Uterus (tissue), 4 donors: ENCODE measurements around the gene PSMG1. TPM values are rescaled to one million over a fixed set of nuclear protein-coding genes. Genes with fewer than 3 reads are reported as not detected.

ENCODE experiments used
- DNase-seq, 2 donors: peaks; one replicate each; pipeline ENCODE4 v3.0.0-alpha.2; 2019 to 2020
- H3K27ac ChIP-seq, 2 donors: fragments of 200-600 bp; sonication (generic); 1 replicate in 1 of 2; 2 replicates in 1 of 2; pipeline ENCODE4 v1.5.1; 2016 to 2018
- H3K27me3 ChIP-seq, 2 donors: fragments of 200-600 bp; sonication (generic); one replicate each; pipeline ENCODE4 v1.5.1; 2018 to 2019; ENCODE audit warnings: control low read depth in 1 of 2
- H3K36me3 ChIP-seq, 2 donors: fragments of 200-600 bp; sonication (generic); one replicate each; pipeline ENCODE4 v1.5.1; 2019; ENCODE audit warnings: control low read depth in 1 of 2
- H3K4me1 ChIP-seq, 2 donors: fragments of 200-600 bp; sonication (generic); one replicate each; pipeline ENCODE4 v1.5.1; 2018 to 2019; ENCODE audit warnings: control low read depth in 1 of 2
- H3K4me3 ChIP-seq, 2 donors: fragments of 200-600 bp; sonication (generic); 1 replicate in 1 of 2; 2 replicates in 1 of 2; pipeline ENCODE4 v1.5.1; 2018 to 2019; ENCODE audit warnings: mild to moderate bottlenecking in 1 of 2
- H3K9me3 ChIP-seq, 2 donors: fragments of 200-600 bp; sonication (generic); one replicate each; pipeline ENCODE4 v1.5.1; 2019; ENCODE audit warnings: control low read depth in 1 of 2
- POLR2A ChIP-seq, 2 donors: fragments of 450-650 bp; IDR thresholded peaks; one replicate each; pipeline ENCODE4 v1.6.1; 2016; ENCODE audit warnings: antibody characterized with exemption in 2 of 2, mild to moderate bottlenecking in 1 of 2, moderate library complexity in 1 of 2
- intact Hi-C: fragments of 100-400 bp; cut with DNase I; formaldehyde crosslinking; loops from one replicate; pipeline ENCODE4 v1.15.1; 2023; ENCODE audit warnings: low total_unique reads
- total RNA-seq, 4 donors: library from RNA; depleted of rRNA in 3 of 4; stranded (reverse); fragments of >200 nt in 3 of 4; gene quantifications; one replicate each; pipeline versions ENCODE4 v1.1.0 to v1.2.4, GENCODE V29; 2014 to 2023
- TF ChIP-seq, protein P1 (sequence below), 4 experiments: fragments of 200-600 bp in 2 of 4; fragments of 450-650 bp in 2 of 4; sonication (generic) in 2 of 4; IDR thresholded peaks; one replicate each; pipeline ENCODE4 v1.5.1; 2016 to 2019; ENCODE audit warnings: antibody characterized with exemption in 4 of 4, mild to moderate bottlenecking in 2 of 4, moderate library complexity in 1 of 4
- donor health status: DM: yes; HTN: yes; CAD: no.

The PSMG1 gene
- total RNA-seq, 4 donors from 2014 or later: 21.0 to 33.8 (median 23.4) TPM

DNA sequence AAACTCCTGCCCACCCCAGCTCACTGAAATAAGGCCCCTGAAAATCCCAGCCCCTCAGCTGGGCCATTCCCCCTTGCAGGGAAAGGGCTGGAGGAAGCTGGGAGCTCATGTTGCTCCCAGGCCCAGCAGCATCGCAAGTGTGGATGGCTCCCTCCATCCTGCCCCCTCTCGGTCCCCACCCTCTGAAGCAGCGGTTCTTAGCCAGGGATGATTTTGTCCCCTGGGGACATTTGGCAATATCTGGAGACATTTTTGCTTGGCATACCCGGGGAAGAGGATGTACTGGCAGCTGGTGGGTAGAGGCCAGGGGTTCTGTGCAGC, 56.8 kb downstream of the PSMG1 start:
- intact Hi-C loops: loop anchor here (5.0 kb wide), 2 partner anchors 319 to 394 kb away; partner anchors contain the start of gene ETS2
- TF ChIP-seq POLR2A (IDR thresholded peaks at IDR 0.05): no peak
- TF ChIP-seq, protein P1, sequence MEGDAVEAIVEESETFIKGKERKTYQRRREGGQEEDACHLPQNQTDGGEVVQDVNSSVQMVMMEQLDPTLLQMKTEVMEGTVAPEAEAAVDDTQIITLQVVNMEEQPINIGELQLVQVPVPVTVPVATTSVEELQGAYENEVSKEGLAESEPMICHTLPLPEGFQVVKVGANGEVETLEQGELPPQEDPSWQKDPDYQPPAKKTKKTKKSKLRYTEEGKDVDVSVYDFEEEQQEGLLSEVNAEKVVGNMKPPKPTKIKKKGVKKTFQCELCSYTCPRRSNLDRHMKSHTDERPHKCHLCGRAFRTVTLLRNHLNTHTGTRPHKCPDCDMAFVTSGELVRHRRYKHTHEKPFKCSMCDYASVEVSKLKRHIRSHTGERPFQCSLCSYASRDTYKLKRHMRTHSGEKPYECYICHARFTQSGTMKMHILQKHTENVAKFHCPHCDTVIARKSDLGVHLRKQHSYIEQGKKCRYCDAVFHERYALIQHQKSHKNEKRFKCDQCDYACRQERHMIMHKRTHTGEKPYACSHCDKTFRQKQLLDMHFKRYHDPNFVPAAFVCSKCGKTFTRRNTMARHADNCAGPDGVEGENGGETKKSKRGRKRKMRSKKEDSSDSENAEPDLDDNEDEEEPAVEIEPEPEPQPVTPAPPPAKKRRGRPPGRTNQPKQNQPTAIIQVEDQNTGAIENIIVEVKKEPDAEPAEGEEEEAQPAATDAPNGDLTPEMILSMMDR (IDR thresholded peaks at IDR 0.05): no peak
- H3K4me1 ChIP-seq: peaks cover 0 to 6% of the 10 kb centered on the region in 2 donors
- H3K27me3 ChIP-seq: no peaks in the 10 kb centered on the region
- no peaks in the 10 kb centered on the region for H3K36me3 ChIP-seq
- H3K4me3 ChIP-seq: no peak overlapping the region
- peak overlapping the region in 1 of 2 donors; percentile 28 for H3K27ac ChIP-seq
- DNase-seq: no peak
- H3K9me3 ChIP-seq: peaks cover 0 to 5% of the 10 kb centered on the region in 2 donors

DNA sequence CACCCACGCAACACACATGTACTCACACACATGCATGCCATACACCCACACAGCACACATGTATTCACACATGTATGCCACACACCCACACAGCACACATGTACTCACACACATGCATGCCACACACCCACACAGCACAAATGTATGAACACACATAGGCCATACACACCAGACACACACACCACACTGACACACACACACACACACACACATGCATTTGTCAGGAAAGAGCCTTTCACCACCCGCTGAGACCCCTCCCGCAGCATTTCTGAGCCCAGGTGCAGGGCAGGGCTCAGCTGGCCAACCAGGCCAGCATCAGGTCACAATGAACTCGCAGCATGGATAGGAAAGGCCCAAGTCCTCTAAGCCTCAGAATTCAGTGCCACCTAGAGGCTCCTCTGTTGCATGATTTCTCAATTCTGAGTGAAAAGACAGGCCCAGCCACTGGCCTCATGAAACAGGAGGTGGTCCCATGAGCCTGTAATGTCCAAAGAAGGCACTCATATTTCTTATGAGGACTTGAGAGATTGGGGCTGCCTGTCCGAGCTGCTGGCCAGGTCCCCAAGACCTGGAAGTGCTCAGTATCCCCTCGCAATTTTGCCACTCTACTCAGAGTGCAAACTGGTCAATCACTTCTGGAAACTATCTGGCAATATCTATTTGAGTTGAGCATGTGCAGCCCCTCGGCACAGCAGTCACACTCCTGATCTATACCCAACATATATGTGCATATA, 57.3 kb downstream of the PSMG1 start:
- peaks cover 0 to 6% of the 10 kb centered on the region in 2 donors for H3K4me1 ChIP-seq
- peak in 1 of 2 donors; percentile 68 for DNase-seq
- no peak overlapping the region for H3K4me3 ChIP-seq
- TF ChIP-seq, protein P1 (IDR thresholded peaks at IDR 0.05): peak; percentile 62 to 86 (median 69)
- TF ChIP-seq POLR2A (IDR thresholded peaks at IDR 0.05): no peak
- no peaks in the 10 kb centered on the region for H3K36me3 ChIP-seq
- peaks cover 0 to 5% of the 10 kb centered on the region in 2 donors for H3K9me3 ChIP-seq
- intact Hi-C loops: loop anchor here (5.0 kb wide), 2 partner anchors 319 to 394 kb away; partner anchors contain the start of gene ETS2
- no peaks in the 10 kb centered on the region for H3K27me3 ChIP-seq
- peak overlapping the region in 1 of 2 donors; percentile 28 for H3K27ac ChIP-seq

Other genes starting within 250 kb of the PSMG1 start
- 100 to 1,000 TPM in 1 of 4 donors, 10 to 100 TPM in 3; 55.6 to 183 (median 65.4) TPM for gene BRWD1, start 130.2 kb upstream of the PSMG1 start, total RNA-seq
- 100 to 1,000 TPM in 2 of 4 donors, 10 to 100 TPM in 2; 87.9 to 222 (median 102) TPM for gene HMGN1, start 165.6 kb upstream of the PSMG1 start, total RNA-seq